NK-92 (cell line): ENCODE measurements around the gene TXNDC17.
"Not testable (repeated sequence)": the region's sequence is repeated elsewhere in the genome, so short reads cannot be mapped to it uniquely, and the experiment has no call there.

Experiments used
- DNase-seq: peaks from one replicate; lab custom pipeline; 2025; ENCODE audit not compliant: unreplicated experiment; lab: John Stamatoyannopoulos, UW

Gene TXNDC17

DNA sequence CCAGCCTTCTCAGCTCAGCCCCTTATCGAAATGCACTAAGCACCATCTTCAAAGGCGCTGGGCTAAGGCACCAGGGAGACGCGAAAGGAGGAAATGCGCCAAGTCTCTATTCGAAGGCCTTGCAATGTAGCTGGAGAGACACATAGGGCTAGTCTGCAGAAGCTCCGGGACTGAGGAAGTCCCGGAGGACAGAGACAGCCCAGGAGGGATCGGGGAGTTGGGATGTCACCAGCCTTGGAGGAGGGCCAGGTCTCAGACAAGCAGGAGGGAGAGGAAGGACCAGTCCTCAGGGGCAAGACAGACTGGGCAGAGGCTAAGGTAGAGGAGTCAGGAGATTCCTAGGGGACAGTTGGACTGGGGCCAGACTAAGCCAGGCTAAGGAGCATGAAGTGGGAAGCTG is 19.2 kb downstream of the TXNDC17 start:
- DNase-seq: no peak

DNA sequence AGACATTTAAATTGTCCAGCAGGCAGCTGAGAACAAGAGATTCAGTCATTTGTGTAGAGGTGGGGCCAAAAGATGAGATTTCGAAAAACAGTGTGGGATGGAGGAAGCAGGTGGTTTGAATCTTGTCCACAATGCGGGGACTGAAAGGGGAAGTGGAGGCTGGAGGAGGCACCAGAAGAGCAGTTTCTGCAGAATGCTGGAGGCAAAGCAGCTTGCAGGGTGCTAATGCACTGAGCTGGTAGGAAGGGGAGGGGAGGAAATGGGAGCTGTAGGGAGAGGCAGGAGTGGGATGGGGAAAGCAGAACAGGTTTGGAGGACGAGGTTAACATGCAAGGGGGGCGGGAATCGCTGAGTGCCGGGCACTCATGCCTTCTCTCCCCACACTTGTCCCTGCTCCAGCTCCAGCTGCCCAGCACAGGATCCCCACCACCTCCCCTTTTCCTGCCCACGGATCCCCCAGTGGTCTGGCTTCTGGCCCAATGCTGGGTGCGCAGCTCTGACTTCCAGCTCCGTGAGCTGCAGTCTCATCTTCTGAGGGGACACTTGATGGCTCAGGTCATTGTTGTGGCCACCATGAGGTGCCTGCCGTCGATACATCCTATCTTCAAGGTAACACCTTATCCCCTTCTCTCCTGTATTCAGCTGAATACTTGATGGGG is 20.1 kb downstream of the TXNDC17 start:
- DNase-seq: no peak

DNA sequence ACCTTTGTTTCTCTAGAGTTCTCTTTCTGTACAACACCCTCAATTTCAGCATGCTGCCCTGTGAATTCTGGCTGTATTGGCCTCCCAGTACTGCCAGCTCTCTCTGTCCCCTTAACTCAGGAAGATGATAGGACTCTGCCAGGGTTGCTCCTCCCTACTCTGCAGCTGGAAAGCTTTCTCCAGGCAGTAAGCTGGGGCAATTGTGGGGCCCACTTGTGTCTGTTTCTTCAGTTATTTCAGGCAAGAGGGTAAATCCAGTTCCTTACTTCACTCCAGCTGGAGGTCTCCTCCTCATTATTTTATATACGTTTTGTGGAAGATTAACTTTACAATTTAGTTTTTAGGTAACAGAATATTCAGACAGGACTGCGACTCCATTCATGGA is 20.6 kb downstream of the TXNDC17 start:
- DNase-seq: no peak

DNA sequence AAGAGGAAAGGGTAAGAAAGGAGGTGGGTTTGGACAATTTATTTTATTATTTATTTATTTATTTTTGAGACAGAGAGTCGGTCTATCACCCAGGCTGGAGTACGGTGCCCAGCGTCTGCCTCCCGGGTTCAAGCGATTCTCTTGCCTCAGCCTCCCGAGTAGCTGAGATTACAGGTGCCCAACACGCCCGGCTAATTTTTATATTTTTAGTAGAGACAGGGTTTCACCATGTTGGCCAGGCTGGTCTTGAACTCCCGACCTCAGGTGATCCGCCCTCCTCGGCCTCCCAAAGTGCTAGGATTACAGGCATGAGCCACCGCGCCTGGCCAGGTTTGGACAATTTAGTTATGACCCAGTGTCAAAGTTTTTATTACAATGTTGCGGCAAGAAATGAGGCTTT is 22.3 kb downstream of the TXNDC17 start:
- not testable (repeated sequence) for DNase-seq

DNA sequence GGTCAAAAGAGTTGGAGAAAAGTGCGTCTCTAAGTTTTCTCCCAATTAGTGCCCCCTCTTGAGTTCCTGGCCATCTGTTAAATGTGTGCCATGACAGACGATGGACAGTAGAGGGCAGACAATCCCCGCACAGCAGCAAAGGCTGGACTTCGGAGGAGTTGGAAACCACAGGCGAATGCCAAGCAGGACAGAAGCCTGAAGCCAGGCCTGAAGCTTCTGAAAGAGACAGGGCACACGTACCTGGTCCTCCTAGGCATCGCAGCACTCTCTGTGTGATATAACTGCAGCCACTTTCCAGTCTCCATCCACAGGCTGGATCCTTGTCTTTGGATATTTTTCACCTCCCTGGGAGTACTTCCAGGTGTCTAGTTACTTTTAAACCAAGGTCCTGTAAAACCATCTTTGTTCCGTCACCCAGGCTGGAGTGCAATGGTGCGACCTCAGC is 25.2 kb downstream of the TXNDC17 start:
- DNase-seq: no peak

DNA sequence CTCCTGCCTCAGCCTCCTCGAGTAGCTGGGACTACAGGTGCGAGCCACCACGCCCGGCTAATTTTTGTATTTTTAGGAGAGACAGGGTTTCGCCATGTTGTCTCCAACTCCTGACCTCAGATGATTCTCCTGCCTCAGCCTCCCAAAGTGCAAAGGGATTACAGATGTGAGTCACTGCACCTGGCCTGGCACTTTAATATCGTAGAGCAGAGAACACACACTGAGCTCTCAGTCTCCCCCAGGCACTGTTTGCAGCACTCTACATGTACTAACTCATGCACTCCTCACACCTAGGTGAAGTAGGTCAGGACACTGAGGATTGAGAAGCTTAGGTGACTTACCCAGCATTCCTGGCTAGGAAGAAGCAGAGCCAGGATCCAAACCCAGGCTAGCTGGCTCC is 25.7 kb downstream of the TXNDC17 start:
- no peak for DNase-seq

DNA sequence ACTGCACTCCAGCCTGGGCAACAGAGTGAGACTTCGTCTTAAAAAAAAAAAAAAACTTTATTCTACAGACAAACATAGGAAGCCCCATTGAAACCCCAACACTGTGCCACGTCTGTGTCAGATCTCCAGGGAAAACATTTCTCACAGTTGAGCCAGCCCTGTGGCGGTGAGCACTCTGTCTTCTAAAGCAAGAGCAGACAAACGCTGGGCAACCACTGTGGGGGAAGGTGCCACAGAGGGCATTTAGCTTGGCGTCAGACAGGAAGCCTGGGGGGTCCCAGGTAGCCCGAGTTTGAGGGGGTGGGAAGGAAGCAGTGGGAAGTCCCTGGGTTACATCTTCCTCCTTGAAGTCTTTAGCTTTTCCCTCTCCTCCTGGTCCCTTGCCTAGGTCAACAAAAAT is 26.7 kb downstream of the TXNDC17 start:
- DNase-seq: no peak

DNA sequence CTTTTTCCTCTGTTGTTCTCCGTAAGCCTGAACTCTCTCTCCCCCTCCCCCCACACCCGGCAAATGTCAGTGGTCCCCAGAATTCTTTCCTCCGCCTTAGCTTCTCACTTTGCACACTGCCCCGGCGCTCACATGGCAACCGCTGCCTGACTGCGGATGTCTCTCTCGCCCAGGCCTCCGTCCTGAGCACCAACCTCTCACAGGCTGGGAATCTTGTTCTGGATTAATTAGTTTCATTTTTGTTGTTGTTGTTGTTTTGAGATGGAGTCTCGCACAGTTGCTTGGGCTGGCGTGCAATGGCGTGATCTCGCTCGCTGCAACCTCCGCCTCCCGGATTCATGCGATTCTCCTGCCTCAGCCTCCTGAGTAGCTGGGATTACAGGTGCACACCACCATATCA is 27.4 kb downstream of the TXNDC17 start:
- no peak for DNase-seq

DNA sequence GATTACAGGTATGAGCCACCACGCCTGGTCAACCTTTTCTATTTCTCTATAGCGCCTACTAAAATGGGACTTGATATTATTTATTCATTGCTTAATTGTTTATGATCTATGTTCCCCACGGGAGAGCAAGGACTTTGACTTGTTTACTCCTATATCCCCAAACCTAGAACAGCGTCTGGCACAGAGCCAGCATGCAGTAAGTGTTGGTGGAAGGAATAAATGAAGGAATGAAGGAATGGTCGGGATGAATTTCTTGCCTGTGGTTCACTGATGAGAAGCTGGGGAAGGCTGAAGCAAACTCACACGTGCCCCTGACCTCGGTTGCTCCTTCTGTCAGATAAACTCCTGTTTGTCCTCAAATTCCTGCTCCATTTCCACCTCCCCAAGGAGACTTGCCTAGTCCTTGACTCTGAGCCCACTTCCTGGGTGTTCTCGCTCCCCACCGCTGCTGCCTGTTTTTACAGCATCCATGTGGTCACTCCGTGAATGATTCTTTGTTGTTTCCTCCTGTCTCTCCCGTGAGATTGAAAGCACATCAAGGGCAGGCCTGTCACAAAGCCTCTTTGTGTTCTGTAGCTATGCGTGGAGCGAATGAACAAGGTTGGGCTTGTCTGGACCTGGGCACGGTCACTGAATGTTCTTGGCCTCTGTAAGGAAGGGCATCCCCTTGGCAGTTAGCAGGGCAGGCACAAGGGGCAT is 28.0 kb downstream of the TXNDC17 start:
- DNase-seq: no peak

DNA sequence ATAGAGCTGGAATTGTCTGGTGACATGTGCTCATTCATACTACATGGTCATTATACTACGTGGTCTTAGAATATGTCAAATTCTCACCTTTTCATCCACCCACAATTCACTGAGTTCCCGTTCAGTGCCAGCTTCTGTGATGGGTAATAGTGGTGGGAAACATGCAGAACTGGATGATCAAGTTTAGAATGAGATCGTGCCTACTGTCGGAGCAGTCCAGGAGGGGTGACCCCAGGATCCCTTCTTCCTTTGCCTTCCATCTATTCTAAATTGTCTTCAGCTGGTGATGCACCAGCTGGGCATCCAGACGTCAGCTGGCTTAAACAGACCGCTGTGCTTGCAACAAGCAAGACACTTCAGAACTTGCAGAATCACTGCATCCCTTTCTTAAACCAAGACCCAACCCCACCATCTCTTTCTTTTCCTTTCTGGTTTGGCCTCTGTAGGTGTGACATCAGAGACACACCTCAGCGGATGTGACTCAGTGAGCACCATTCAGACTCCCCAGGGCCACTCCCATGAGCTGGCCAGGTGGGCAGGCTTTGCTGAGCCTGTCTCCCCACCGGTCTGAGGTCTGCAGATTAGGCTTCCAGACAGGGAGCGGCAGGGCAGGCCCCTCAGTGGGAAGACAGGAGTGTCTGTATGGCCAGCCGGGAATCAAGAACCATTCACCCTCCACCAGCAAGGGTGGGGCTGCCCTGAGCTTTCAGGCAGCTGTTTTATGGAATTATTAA is 28.8 kb downstream of the TXNDC17 start:
- DNase-seq: no peak

DNA sequence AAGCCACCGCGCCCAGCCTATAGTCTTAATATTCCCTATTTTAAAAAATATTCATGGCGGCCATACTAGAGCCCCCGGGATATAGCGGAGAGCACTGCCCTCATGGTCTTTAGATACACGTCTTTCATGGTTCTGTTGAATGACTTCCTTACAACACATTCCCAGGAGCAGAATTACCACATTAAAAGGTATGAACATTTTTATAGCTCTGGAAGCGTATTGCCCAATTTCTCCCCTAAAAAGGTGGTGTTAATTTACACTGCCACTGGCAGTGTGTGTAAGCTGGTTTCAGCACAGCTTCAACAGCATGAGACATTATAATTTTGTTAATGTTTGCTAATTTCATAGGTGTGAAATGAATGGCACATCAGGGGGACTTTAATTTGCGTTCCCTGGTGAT is 29.7 kb downstream of the TXNDC17 start:
- no peak for DNase-seq

DNA sequence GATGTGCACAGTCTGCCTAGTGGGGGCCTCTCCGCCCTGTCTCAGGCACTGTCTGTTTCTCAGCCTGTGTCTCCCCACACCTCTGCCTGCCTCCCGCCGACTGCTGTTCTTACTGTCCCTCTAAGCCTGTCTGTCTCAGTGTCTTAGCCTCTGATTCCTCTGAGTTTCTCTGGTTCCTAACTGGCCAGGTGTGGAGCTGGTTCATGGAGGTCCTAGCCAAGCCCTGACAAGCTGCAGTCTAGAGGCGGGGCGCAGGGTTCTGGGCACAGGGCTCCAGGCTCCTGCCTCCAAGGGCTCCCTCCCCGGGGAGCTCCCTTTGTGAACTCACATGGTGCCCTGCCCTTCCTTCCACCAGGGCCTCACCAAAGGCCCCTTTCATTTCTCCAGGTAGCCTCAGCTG is 30.1 kb downstream of the TXNDC17 start:
- no peak for DNase-seq

DNA sequence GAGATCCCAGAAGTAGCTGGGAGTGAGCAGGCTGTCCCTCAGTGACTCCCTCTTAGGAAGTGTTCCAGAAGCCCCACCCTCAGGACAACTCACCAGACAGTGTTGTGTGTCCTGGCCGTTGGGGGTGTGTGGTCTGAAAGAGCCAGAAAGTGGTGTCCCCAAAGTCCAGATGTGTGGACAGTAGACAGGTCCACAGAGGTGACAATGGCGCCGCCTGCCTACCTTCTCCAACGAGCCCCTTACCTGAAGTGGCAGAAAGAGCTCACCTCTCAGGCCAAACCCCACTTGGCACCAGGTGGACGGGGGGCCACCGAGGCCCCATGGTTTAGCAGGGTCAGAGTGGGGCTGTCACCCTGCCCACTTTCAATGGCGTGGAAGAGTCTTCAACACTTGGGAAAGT is 30.6 kb downstream of the TXNDC17 start:
- no peak for DNase-seq

DNA sequence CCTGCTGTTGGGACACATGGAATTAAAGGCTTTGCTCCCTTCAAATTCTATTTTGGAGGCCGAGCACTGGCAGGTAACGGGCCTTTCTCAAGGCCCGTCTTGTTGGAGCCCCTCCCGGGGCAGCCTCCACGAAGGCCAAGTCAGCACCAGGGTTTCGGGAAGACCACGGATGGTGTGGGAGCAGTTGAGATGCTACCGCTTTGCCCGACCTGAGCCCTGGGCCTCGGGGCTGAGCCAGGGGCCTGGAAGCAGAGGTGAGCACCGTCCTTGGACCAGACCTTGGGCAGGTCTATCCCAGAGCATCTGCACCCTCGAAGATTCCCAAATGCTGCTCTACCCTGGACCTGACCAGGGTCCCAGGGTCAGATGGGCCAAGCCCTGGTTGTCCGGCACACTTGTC is 33.7 kb downstream of the TXNDC17 start:
- no peak for DNase-seq

DNA sequence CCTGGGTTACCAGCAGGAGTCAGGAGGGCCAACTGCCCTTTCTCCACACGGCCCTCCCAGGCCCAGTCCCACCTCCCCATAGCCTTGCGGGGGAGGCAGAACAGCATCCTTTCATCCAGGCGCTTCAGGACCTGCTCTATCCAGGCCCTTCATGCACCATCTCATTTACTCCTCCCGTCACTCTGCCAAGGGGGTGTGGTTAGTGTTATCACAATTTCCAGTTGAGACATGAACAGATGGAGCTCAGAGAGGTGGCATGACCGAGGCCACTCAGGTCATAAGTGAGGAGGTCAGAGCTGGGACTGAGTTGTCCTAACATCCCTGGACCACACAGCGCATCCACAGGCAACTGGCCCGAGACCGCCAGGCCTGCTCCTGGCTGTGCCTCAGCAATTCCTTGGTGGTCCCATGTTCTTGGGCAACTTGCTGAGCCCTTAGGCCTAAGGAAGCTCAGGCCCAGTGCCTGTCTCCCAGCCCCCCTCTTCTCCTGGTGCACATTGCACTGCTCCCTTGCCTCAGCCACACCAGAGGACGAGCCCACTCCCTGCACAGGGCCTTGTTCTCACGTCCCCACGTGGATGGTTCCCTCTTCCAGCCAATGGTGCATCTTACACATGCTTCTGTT is 34.5 kb downstream of the TXNDC17 start:
- no peak for DNase-seq

DNA sequence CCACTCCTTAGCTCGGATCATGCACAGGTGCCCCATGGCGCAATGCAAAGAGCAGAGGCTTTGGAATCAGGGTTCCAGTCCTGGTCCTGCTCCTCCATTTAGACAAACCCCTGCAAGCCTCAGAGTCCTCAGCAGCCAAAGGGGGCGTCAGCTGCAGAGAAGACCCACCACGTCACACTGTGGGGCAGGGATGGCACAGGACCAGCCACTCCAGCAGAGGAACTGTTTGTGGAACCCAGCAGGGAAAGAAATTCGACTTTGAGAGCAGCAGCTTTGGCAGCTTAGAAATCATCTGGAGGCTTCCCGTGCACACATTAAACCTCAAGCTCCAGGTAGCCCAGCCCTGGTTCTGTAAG is 35.9 kb downstream of the TXNDC17 start:
- DNase-seq: no peak

DNA sequence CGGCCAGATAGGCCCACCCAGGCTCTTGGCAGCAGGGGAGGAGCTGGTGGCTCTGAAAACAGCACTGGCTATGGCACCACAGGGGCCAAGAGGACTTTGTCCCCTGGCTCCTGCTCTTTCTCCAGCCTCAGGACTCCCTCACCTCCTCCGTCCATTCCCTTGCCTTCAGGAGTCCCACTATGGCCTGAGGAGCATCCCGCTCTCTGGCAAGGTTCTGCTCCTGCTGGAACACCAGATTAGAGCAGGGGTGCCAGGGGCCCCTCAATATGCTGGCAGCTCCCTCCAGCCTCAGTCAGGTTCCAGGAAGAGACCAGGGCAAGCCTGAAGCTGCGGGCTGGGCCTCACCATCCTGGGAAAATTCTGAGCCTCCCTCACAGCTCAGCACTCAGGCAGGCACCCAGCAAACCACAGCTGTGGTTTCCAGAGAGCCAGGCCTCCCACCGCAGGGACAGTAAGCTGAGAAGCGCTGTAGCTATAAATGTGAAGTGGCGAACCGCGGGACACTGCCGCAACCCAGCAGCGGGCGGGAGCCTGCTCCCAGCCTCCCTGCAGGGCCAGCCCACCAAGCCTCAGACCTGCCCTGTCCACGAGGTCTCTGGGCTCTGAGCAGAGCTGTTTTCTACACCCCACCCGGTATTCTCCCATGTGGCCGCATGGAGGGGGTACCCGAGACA is 36.4 kb downstream of the TXNDC17 start:
- DNase-seq: no peak

DNA sequence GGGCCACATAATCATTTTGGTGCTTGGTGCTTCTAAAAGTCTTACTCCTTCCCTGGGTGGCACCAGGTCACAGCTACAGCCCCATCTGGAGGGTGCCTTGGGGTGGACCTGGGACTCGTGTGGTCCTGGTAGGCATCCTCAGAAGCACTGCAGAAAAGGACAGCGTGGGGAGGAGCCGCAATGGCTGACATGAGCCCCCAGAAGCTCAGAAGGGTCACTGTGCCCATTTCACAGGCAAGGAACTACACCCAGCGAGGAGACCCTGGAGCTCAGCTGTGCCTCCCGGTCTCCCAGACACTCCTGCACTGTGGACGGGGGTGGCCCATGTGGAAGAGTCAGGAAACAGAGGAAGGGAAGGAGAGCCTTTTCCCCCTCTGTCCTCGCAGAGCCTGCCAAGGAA is 37.1 kb downstream of the TXNDC17 start:
- no peak for DNase-seq

DNA sequence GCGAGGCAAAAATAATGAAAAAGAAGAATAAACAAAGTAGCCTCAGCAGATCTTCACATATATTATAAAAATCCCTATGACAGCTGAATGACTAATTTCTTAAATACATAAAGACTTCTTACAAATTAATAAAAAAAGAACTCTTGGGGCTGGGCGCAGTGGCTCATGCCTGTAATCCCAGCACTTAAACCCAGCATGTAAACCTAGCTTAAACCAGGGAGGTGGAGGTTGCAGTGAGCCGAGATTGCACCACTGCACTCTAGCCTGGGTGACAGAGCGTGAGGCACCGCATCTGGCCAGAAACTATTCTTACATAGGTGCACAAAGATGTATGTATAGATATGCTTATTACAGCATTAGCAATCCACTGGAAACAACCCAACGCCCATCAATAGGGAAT is 38.4 kb downstream of the TXNDC17 start:
- no peak for DNase-seq

DNA sequence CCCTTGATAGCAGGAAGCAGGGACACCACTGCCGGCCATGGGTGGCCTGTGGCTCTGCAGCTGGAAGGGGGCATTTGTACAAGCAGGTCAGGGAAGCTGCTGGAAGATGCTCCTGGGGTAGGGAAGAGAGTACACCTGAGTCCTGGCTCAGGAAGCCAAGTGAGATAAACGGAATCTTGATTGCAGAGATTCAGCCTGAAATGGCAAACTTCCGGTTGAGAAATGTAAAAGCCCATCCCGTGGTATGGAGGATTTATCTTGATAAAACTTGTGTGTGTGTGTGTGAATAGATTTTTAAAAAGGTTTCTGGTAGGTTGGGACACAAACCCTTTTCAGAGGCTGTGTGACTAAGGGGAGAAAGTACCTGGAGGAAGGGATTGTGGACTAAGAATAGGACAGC is 40.3 kb downstream of the TXNDC17 start:
- DNase-seq: no peak

DNA sequence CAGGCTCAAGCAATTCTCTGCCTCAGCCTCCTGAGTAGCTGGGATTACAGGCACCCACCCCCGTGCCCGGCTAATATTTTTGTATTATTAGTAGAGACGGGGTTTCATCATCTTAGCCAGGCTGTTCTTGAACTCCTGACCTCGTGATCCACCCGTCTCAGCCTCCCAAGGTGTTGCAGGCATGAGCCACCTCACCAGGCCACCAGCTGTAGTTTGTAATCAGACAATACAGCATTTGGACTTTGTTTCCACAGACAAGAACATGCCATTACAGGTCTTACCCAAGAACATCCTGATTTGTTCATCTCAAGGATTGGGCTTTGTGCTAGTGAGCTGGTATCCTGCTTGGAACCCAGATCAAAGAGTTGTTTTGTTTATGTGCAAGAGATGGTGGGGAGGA is 40.8 kb downstream of the TXNDC17 start:
- no peak for DNase-seq
